HG03196 (cell line): ENCODE results near the gene NCOA1.
"Not testable (repeated sequence)": the region's sequence is repeated elsewhere in the genome, so short reads cannot be mapped to it uniquely, and the experiment has no call there.

Experiments
- ATAC-seq: cut with Tn5 transposase; IDR thresholded peaks from one replicate; pipeline ENCODE4 v1.9.1; 2021; ENCODE audit not compliant: unreplicated experiment

The NCOA1 gene

DNA sequence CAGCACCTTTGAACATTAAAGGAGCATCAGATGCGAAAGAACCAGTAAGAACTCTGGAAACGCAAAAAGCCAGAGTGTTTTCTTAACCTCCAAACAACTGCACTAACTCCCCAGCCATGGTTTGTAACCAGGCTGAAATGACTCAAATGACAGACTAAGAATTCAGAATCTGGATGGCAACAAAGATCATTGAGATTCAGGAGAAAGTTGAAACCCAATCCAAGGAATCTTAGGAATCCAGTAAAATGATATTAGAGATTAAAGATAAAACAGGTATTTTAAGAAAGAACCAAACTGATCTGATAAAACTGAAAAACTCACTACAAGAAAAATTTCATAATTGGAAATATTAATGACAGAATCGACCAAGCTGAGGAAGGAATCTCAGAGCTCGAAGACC is 185.4 kb downstream of the NCOA1 start:
- no peak for ATAC-seq

DNA sequence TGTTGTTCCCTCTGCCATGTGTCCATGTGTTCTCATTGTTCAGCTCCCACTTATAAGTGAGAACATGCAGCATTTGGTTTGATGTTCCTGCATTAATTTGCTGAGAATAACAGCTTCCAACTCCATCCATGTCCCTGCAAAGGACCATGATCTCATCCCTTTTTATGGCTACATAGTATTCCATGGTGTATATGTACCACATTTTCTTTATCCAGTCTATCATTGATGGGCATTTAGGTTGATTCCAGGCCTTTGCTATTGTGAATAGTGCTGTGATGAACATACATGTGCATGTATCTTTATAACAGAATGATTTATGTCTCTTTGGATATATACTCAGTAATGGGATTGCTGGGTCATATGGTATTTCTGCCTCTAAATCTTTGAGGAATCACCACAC is 187.0 kb downstream of the NCOA1 start:
- ATAC-seq, result not testable (repeated sequence)

DNA sequence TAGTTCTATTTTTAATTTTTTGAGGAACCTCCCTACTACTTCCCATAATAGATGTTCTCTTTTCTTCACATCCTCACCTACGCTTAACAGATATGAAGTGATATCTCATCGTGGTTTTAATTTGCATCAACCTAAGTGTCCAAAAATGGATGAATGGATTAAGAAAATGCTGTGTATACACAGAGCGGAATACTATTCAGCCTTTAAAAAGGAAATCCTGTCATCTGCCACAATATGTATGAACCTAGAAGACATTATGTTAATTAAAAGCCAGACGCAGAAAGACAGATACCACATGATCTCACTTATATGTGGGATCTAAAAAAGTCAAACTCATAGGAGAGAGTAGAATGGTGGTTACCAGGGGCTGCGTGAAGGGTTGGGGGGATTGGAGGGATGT is 189.1 kb downstream of the NCOA1 start:
- no peak for ATAC-seq

DNA sequence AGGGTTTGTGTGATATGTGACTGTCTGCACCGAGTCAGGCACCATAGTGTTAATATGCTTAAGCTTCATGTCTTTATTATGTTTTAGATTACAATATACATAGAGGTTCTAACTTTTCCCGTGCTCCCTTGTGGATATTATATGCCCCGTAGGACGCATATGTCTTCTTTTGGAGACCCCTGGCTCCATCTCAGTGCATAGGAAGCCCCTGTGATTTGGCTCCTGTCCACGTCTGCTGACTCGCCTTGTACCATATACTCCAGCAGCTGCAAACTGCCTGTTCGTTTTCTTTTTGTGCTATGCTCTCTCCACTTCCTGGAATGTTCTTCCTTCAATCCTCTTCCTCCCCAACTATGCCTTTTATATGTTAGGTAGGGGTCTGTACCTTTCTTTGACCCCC is 191.2 kb downstream of the NCOA1 start:
- ATAC-seq, result no peak

DNA sequence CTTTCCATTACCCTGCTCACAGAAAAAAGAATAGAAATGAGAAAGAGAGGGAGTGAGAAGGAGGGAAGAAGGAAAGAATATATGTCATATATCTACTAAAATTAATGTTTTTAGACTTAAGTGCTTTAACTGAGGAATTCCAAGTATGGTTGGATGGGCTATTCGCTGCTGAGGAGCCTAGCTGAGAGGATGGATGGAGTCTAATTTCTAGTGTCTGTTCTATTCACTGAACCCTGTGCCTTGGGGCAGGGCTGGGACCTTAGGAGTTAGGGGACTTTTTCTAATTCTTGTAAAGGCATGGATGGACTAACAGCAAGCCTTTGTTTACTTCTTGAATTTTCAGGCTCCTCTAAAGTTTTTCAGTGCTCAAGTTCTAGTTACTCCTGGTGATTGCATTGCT is 192.4 kb downstream of the NCOA1 start:
- ATAC-seq, result no peak

DNA sequence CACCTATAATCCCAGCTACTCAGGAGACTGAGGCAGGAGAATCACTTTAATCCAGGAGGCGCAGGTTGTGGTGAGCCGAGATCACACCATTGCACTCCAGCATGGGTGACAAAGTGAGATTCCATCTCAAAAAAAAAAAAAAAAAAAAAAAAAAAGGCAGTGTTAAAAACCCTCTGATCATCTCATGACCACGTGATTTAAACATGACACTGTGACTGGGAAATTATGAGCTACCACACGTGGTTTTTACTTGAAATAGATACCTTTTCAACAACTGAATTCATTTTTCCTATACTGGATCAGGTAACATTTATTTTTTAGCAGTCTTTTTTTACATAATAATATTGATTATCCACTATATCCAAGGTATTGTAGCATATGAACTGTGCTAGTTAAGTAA is 199.5 kb downstream of the NCOA1 start:
- ATAC-seq, result no peak

DNA sequence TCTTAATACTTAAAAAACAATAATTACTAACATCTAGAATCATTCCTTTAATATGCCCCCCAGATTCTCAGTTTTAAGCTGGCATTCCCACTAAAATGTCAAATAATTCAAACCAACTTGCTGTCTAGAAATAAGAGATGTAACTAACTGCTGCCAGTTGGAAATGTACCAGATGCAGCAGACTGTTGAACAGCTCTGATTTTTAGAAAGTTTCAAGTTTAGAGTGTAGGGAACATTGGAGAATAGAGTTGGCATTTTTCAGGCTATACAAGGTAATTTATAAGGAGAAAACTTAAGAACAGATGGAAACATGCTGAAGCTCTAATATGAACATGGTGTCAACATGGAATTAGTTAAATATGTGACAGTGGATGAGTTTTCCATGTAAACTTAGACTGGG is 200.8 kb downstream of the NCOA1 start:
- no peak for ATAC-seq

DNA sequence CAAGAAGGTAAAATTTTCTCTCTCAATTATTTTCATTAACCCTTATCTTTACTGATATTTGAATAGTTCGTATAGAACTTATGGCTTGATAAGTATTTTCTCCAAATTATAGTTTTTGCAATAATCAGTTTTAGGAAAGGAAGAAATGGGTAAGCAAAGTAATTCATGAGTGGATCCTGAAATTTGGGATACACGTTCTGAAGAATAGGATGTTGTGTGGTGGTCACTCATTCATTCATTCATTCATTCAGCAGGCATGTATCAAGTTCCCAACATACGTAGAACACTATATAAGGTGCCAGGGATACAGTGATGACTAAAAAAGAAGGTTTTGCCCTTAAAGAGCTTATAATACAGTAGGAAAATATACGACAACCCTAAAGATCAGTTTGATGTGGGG is 206.7 kb downstream of the NCOA1 start:
- ATAC-seq, result no peak

DNA sequence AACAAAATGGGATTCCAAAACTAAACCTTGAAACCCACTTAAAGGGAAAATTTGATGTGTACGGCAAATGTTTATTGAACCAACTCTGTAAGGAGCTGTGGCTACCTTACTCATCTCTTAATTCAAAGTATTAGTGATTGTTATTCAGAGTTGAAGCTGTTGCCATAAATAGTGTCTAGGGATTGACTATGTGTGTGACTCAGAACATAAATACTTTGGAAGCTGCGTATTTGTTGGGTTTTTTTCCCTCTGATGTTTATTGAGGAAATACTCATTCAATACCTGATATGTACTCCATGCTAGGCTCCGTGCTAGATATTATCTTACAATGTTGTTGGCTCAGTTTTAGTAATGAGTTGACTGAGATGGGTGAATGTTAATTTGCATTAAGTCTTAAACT is 211.7 kb downstream of the NCOA1 start:
- no peak for ATAC-seq

DNA sequence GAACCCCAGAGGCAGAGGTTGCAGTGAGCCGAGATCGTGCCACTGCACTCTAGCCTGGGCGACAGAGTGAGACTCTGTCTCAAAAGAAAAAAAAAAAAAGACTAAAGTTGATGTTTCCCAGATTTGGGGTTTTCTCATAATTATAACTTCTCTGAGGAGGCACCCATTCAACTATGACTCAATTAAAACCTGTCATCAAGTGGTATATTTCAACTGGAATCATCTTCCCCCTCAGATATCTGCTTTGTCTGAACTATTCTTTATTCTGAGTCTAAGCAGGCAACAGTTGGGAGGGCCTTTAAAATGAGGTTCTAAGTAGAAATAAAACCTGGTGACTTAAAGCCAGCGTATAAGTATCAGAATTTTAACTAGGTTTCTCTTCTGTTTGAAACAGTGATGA is 213.6 kb downstream of the NCOA1 start:
- ATAC-seq, result no peak

DNA sequence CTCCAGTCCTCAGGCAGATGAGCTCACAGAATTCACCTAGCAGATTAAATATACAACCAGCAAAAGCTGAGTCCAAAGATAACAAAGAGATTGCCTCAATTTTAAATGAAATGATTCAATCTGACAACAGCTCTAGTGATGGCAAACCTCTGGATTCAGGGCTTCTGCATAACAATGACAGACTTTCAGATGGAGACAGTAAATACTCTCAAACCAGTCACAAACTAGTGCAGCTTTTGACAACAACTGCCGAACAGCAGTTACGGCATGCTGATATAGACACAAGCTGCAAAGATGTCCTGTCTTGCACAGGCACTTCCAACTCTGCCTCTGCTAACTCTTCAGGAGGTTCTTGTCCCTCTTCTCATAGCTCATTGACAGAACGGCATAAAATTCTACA is 216.1 kb downstream of the NCOA1 start:
- ATAC-seq, result no peak

DNA sequence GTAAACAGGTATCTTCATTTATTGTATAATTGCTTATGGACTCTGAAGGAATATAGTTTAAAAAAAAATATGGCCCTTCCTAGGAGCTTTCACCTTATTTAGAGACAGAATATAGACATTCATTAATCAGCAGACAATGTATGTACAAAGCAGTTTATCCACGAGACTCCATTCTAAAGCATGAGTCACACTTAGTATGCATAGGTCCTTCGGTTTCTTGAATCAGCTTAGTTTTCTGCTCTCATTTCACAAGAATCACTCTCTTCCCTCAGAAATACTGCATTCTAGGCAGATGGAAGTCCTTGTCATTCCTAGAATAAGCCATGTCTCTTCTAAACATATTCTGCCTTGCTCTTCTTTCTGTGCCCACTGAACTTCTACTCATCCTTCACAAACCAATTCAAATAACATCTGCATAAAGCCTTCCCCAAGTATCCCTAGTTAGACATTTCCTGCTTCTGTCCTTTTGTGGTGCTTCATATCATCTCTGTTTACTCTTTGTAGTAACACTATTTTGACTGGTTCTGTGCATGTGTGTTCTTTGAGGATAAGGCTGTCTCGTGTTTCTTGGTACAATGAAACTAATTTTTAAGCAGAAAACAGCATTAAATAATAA is 217.6 kb downstream of the NCOA1 start:
- ATAC-seq, result no peak

DNA sequence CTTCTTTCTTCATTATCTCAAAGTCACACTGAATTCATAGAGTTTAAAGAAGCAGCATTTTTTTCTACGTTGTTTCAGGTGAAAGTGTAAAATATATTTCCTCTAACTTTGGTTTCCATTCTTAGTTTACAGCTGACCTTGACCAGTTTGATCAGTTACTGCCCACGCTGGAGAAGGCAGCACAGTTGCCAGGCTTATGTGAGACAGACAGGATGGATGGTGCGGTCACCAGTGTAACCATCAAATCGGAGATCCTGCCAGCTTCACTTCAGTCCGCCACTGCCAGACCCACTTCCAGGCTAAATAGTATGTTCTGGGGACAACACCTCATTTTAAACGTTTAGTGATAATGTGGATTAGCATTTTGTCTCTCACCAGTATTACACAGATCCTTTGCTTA is 219.8 kb downstream of the NCOA1 start:
- ATAC-seq, result no peak

DNA sequence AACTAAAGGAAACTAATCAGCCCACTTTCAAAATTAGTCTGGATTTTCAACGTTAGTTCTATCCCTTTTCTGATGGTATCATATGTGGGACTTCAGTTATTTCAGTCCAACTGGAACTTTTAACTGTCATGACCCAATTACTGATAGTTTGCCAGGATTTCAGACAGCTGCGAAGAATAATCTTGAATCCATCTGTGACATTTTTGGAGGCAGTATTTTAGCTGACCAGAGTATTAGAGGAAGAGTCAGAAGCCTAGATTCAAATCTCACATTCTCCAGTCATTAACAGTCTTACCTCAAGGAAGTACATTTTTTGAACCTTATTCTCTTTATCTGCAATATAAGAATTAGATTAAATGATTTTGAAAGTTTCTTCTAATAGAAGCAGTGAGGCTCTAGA is 220.8 kb downstream of the NCOA1 start:
- no peak for ATAC-seq

DNA sequence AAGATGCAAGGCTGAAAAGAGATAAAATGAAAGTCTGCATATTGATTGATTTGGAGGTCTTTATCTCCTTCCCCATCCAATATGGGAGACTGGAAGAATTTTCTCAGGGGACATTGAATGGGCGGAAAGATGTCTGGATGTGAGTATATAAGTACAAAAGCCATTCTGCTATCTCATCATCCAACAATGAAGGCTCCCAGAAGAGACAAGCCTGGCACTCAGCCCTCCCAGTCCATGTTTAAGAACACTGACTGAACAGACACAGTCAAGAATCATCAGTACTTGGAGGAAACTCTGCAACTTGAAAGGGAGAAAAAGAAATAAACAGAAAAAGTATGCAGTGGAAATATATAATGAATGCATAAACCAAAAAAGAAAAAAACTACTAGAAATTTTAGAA is 221.2 kb downstream of the NCOA1 start:
- ATAC-seq, result no peak

DNA sequence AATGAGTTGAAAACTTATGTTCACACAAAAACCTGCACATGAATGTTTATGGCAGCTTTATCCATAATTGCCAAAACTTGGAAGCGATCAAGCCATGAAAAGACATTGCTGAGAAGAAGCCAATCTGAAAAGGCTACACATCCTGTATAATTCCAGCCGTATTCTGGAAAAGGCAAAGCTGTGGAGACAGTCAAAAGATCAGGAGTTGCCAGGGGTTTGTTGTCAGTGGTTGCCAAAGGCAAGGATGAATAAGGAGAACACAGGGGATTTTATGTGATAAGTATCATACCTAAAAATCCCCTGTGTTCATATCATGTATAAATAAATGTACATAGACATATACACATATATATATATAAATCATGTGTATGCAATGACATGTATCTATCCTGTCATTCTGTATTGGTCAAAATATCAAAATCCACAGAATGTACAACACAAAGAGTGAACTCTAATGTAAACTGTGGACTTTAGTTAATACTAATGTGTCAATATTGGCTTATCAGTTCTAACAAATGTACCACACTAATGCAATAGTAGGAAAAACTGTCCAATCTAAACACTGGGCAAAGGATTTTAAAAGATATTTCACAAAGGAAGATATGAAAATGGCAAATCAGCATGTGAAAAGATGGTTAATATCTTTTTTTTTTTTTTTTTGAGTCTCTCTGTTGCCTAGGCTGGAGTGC is 226.4 kb downstream of the NCOA1 start:
- no peak for ATAC-seq

DNA sequence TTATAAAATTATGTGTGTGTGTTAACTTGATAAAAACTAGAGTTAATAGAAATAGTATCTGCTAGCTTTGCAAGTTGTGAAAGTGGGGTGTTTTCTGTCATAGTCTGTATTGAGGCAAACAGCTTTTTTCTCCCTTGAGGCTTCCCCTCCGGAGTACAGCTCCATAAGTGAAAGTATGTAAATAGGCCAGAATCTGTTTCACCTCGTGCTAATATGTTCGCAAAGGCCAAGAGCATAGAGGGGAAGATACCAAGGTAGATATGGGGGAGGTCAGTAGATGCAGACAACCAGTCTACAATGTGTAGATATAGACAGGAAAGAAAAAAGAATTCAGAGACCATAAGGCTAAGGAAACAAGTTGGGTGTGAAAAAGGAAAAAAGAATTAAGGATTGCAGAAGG is 229.3 kb downstream of the NCOA1 start:
- ATAC-seq, result peak; percentile 69

DNA sequence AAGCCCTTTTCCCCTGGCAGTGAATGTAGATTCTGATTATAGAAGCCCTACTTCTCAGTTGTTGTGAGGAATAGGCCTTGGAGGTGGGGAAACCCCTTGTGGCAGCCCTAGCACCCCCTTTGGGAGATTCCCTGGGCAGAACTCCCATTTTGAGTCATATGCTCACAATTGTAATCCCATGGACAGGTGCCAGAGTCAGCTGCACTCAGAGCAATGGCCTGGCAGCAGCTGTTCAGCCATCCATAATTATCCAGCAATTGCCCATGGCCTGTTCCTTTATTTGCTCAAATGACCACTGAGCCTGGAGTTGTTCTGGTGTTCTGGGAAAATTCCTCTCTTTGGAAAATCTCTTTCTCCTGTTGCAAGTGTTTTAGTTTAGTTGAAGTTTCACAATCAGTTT is 230.4 kb downstream of the NCOA1 start:
- no peak for ATAC-seq

DNA sequence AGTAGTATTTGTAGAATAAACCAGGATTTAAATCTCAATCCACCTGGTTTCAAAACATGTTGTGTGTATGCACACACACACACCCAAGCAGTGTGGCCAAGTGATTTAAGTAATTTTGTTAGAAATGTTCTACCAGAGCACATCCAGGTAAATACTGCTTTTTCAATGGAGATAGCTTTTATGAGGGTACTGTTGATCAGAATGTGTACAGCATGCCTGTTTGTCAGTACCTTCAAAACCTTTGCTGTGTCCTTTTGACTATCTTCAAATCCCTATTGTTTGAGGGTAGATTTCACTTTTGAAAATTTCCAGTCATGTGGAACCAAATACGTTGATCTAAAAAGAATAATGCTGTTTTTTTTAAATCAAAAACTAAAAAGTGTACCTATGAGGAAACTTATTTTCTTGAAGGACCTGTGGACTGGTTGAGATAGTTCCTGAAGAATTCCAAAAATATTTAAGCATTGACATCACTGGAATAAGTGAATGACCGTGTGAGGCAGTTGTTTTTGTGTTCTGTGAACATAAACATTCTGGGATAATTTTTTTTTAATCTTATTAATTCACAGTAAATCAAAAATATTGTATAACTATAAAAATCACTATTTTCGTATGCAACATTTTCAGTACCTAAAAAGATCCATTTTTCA is 231.2 kb downstream of the NCOA1 start:
- no peak for ATAC-seq

DNA sequence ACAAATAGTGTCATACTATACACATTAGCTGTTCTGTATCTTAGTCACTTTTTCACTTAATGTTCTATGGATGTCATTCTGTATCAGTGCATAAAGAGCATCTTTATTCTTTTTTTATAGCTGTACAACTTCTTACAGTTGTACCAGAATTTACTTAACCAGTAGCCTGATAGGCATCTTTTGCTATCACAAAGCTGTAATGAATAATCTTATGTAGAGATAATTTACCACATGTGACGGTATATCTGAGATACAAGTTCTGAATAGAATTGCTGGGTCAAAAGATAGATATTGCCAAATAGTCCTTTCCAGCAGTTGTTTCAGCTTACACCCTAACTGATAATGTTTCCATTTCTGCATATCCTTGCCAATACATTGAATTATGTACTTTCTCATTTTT is 232.1 kb downstream of the NCOA1 start:
- no peak for ATAC-seq

DNA sequence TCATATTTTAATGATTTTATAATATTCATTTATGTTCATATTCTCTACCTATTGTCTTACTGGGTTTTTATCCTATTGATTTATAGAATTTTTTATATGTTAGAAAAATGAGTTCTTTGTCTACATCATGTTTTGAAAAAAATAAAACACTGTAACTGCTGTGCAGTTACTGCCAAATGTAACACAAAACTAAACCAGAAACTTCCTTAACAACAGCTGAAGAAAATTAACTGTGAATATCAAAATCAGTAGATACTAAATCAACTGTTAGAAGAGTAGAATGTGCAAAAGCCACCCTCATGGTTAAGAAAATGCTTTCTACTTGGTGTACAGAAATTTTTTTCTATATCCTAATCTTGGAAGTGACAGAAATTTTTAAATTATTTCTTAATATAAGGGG is 232.6 kb downstream of the NCOA1 start:
- no peak for ATAC-seq

DNA sequence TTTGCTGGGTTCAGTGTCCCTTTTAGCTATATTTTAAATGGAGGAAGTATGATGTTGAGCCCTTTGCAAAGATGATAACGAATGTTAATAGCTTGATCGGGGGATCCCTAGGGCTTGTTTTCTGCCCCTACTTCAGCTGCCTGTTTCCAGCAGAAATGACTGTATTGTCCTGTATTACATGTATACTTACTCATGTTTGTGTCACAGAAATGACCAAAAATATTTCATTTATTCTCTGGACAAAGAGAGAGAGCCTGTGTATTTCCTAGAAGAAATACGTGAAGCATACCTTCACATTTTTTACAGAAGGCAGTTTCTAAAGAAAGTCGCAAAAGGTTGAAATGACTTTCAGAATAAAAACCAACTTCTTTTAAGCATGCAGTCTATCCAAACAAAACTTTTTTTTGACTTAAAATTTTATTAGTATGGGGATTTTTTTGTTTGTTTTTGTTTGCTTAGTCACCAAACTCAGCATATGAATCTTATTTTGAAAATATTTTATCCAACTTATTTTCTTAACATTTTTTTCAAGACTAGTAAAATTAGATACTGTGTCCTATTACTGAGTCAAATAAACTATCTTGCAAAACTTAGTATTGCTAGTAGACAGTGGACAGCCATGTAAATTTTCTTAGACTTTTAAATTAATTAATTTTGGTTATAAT is 233.2 kb downstream of the NCOA1 start:
- no peak for ATAC-seq
